ENCODE data around the gene ASS1. TPM values are rescaled to one million over a fixed set of nuclear protein-coding genes. Genes with fewer than 3 reads are reported as not detected.

ASS1 gene
- total and polyA plus RNA-seq, 11 donors: 31.5 to 154 (median 60.5) TPM

DNA sequence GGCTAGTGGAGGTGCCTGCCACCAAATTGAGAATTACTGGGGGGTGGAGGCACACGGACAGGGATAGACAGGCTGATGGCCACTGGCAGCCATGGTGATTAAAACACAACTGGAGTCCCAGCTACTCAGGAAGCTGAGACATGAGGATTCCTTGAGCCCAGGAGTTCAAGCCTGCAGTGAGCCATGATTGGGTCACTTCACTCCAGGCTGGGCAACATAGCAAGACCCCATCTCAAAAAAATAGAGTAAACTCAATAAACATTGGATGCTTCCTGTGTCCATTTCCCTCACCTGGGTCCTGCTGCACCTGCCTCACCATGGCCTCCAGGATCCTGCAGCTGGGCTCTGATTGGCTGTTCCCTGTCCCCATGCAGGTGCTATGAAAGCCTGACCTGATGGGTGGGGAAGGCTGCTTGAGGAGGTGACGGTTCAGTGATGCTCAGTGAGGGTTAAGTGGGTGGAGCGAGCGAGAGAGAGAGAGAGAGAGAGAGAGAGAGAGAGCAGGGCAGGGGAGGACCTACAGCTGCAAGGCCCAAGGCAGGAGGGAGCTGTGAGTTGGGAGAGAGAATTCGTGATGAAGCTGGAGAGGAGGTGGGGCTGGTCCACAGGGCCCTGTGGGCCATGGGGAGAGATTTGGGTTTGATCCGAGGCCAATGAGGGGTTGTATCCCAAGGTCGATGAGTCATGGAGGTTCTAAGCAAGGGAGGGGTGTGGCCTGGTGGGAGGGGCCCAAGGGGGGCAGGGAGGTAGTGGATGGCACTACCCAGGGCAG is 97.9 kb downstream of the ASS1 start:
- DNase-seq: no peak
- TF ChIP-seq POLR2A (IDR thresholded peaks at IDR 0.05): no peak
- TF ChIP-seq, protein P1, sequence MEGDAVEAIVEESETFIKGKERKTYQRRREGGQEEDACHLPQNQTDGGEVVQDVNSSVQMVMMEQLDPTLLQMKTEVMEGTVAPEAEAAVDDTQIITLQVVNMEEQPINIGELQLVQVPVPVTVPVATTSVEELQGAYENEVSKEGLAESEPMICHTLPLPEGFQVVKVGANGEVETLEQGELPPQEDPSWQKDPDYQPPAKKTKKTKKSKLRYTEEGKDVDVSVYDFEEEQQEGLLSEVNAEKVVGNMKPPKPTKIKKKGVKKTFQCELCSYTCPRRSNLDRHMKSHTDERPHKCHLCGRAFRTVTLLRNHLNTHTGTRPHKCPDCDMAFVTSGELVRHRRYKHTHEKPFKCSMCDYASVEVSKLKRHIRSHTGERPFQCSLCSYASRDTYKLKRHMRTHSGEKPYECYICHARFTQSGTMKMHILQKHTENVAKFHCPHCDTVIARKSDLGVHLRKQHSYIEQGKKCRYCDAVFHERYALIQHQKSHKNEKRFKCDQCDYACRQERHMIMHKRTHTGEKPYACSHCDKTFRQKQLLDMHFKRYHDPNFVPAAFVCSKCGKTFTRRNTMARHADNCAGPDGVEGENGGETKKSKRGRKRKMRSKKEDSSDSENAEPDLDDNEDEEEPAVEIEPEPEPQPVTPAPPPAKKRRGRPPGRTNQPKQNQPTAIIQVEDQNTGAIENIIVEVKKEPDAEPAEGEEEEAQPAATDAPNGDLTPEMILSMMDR (IDR thresholded peaks at IDR 0.05): no peak
- WGBS, 4 donors: 68 to 80% (median 69%) methylated on average over 7 of the region's 7 CpGs

DNA sequence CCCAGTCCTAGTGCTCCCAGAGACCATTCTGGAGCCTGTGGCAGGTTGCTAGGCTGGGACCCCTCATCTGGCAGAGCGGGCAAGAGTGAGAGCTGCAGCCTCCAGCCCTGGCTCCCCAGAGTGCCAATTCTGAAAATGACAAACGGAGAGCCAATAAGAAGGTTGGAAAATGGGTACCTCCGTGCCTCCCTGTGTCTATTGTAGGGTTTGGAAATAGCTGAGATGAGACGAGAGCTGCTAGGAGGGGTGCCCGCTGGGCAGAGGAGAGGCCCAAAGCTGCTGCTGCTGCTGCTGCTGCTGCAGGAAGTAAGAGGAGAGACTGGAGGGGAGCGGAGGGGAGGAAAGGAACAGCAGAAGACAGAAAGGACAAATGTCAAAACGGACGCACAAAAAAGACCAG is 98.6 kb downstream of the ASS1 start:
- intact Hi-C loops (cut with DNase I): no loop called here
- no peaks in the 10 kb centered on the region for H3K4me1 ChIP-seq
- no peak overlapping the region for H3K27ac ChIP-seq
- H3K4me3 ChIP-seq: no peak overlapping the region
- H3K36me3 ChIP-seq: no peaks in the 10 kb centered on the region
- TF ChIP-seq POLR2A (IDR thresholded peaks at IDR 0.05): no peak
- TF ChIP-seq, protein P1 (IDR thresholded peaks at IDR 0.05): no peak
- WGBS, 4 donors: 68 to 81% (median 76%) methylated on average over 8 of the region's 8 CpGs
- H3K27me3 ChIP-seq: peaks cover 0 to 34% (median 7%) of the 10 kb centered on the region in 9 donors
- ATAC-seq (no peak), DNase-seq (no peak)
- no peaks in the 10 kb centered on the region for H3K9me3 ChIP-seq

More for the DNA sequence above, 97.9 kb downstream of the ASS1 start:
- H3K4me1 ChIP-seq: peaks cover 0 to 2% (median 0%) of the 10 kb centered on the region in 12 donors
- no peak overlapping the region for H3K4me3 ChIP-seq
- H3K27ac ChIP-seq: no peak overlapping the region
- intact Hi-C loops (cut with DNase I): no loop called here
- H3K36me3 ChIP-seq: no peaks in the 10 kb centered on the region
- peaks cover 0 to 37% (median 7%) of the 10 kb centered on the region in 9 donors for H3K27me3 ChIP-seq
- no peaks in the 10 kb centered on the region for H3K9me3 ChIP-seq
- ATAC-seq: no peak

DNA sequence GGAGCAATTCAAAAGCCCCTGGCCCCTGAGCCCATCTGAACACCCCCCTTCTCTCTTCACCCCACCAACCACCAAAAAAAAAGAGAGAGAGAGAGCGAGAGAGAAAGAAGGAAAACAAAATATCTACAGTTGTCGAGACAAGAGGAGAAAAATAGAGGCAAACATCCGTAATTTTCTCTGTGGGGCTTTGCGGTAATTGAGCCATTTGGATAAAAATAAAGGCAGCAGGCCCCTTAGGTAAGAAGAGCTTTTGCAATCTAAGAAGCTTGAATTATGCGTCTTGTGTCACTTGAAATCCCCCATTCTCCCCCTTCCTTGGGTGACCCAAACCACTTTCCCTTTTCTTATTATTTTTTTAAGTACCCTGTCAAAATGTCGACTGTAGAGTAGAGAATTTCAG is 99.1 kb downstream of the ASS1 start:
- Histone ChIP-seq H3K4me3 (no peak overlapping the region), H3K4me1 (no peaks in the 10 kb centered on the region), H3K9me3 (peaks cover 0 to 1% (median 0%) of the 10 kb centered on the region in 12 donors), H3K27me3 (peaks cover 0 to 29% (median 6%) of the 10 kb centered on the region in 9 donors), H3K27ac (no peak overlapping the region), H3K36me3 (no peaks in the 10 kb centered on the region)
- TF ChIP-seq, protein P1 (IDR thresholded peaks at IDR 0.05): no peak
- no peak for TF ChIP-seq POLR2A (IDR thresholded peaks at IDR 0.05)
- 72 to 86% (median 79%) methylated on average over 6 of the region's 6 CpGs for WGBS, 4 donors
- no peak for ATAC-seq
- intact Hi-C loops (cut with DNase I): no loop called here
- DNase-seq: no peak

DNA sequence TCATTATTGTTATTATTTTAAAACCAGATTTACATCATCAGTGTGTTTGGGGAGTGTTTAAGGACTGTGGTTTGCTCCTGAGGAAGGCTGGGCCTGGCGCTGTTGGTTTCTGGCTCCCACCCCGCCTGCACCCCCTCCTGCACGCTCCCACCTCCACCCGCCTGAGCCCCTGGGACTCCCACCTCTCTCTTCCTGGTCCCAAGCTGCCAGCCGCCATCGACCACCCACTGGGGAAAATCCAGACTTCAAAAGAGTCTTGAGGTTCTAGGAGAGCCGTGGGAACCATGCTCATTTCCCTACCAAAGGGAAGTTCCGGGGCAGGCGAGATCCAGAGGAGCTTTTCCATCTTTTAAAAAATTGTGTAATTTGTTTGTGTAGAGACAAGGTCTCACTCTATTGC is 99.6 kb downstream of the ASS1 start:
- DNase-seq (no peak), ATAC-seq (no peak)
- 59 to 70% (median 65%) methylated on average over 9 of the region's 9 CpGs for WGBS, 4 donors
- no peak overlapping the region for H3K27ac ChIP-seq
- TF ChIP-seq, protein P1 (IDR thresholded peaks at IDR 0.05): no peak
- TF ChIP-seq POLR2A (IDR thresholded peaks at IDR 0.05): no peak
- H3K9me3 ChIP-seq: peaks cover 0 to 6% (median 0%) of the 10 kb centered on the region in 12 donors
- no peaks in the 10 kb centered on the region for H3K4me1 ChIP-seq
- no peaks in the 10 kb centered on the region for H3K36me3 ChIP-seq
- intact Hi-C loops (cut with DNase I): no loop called here
- peaks cover 0 to 27% (median 5%) of the 10 kb centered on the region in 9 donors for H3K27me3 ChIP-seq
- H3K4me3 ChIP-seq: no peak overlapping the region
